SK-N-SH (cell line): ENCODE measurements around the gene NEK9. TPM values are rescaled to one million over a fixed set of nuclear protein-coding genes. Genes with fewer than 3 reads are reported as not detected.

Experiments
- CTCF ChIA-PET: fragments of 300-600, 350-600 bp; formaldehyde crosslinking; extraction: SDS; loops from one replicate; lab custom pipeline; 2021; lab: Yijun Ruan, JAX
- POLR2A ChIA-PET: fragments of 350-600 bp; sonication (Branson Sonifier 250); formaldehyde crosslinking; extraction: SDS; loops from one replicate; lab custom pipeline; 2020; ENCODE audit warnings: antibody characterized with exemption, inconsistent platforms; lab: Yijun Ruan, JAX
- DNase-seq: peaks from one replicate; pipeline ENCODE4 v3.0.0; 2012
- H2AFZ ChIP-seq: fragments of 200-600 bp; sonication (generic); 2 replicates; pipeline ENCODE4 v1.8.1; 2016; ENCODE audit warnings: antibody characterized with exemption, mild to moderate bottlenecking, low read depth
- H3F3A ChIP-seq: fragments of 200-600 bp; sonication (generic); replicated peaks from 2 replicates; pipeline ENCODE3; 2016; ENCODE audit warnings: antibody characterized with exemption, mild to moderate bottlenecking; ENCODE audit not compliant: insufficient read depth
- H3K27ac ChIP-seq, 2 experiments: fragments of 200-500 bp in 1 of 2; fragments of 200-600 bp in 1 of 2; sonication (Bioruptor generic) in 1 of 2; sonication (generic), shearing (Covaris generic) in 1 of 2; 2 replicates each; pipeline versions ENCODE4 v1.5.1 to v1.6.1; 2014 to 2016; ENCODE audit warnings: low read depth in 2 of 2, inconsistent platforms in 1 of 2, low read length in 1 of 2, mild to moderate bottlenecking in 1 of 2, mixed read lengths in 1 of 2
- H3K27me3 ChIP-seq: fragments of 200-600 bp; sonication (generic), shearing (Covaris generic); 2 replicates; pipeline ENCODE4 v1.6.1; 2016; ENCODE audit warnings: mixed run types; ENCODE audit not compliant: insufficient read depth
- H3K36me3 ChIP-seq, 2 experiments: fragments of 200-500 bp in 1 of 2; fragments of 200-600 bp in 1 of 2; sonication (Bioruptor generic) in 1 of 2; sonication (generic) in 1 of 2; replicated peaks in 1 of 2; 2 replicates each; pipeline versions ENCODE3 to v1.5.1; 2014 to 2016; ENCODE audit warnings: low read length in 1 of 2, mild to moderate bottlenecking in 1 of 2; ENCODE audit not compliant: insufficient read depth in 2 of 2, control insufficient read depth in 1 of 2
- H3K4me1 ChIP-seq, 2 experiments: fragments of 200-500 bp in 1 of 2; fragments of 200-600 bp in 1 of 2; sonication (Bioruptor generic) in 1 of 2; sonication (generic), shearing (Covaris generic) in 1 of 2; 2 replicates each; pipeline versions ENCODE4 v1.5.1 to v1.6.1; 2014 to 2016; ENCODE audit warnings: low read depth in 1 of 2, low read length in 1 of 2, mixed run types in 1 of 2; ENCODE audit not compliant: insufficient read depth in 2 of 2, control insufficient read depth in 1 of 2
- H3K4me2 ChIP-seq: fragments of 200-600 bp; sonication (generic), shearing (Covaris generic); 2 replicates; pipeline ENCODE4 v1.6.1; 2017; ENCODE audit warnings: mixed run types
- H3K4me3 ChIP-seq, 2 experiments: fragments of 200-500 bp in 1 of 2; fragments of 200-600 bp in 1 of 2; sonication (Bioruptor generic) in 1 of 2; sonication (generic), shearing (Covaris generic) in 1 of 2; 2 replicates each; pipeline versions ENCODE4 v1.5.1 to v1.8.1; 2014 to 2016; ENCODE audit warnings: low read depth in 2 of 2, inconsistent platforms in 1 of 2, low read length in 1 of 2, mild to moderate bottlenecking in 1 of 2, mixed read lengths in 1 of 2, moderate library complexity in 1 of 2
- H3K79me2 ChIP-seq: fragments of 200-600 bp; sonication (generic); 2 replicates; pipeline ENCODE4 v1.8.1; 2017; ENCODE audit warnings: mild to moderate bottlenecking; ENCODE audit not compliant: insufficient read depth
- H3K9ac ChIP-seq: fragments of 200-600 bp; sonication (generic); 2 replicates; pipeline ENCODE4 v1.6.1; 2017; ENCODE audit warnings: mixed run types
- H3K9me2 ChIP-seq: fragments of 200-600 bp; sonication (generic); 2 replicates; pipeline ENCODE4 v1.6.1; 2017; ENCODE audit warnings: mixed run types
- H3K9me3 ChIP-seq: fragments of 200-600 bp; sonication (generic); 2 replicates; pipeline ENCODE4 v1.6.1; 2017; ENCODE audit warnings: mixed run types, mild to moderate bottlenecking, moderate library complexity
- H4K20me1 ChIP-seq: fragments of 200-600 bp; sonication (generic); 2 replicates; pipeline ENCODE4 v1.6.1; 2017; ENCODE audit warnings: mild to moderate bottlenecking, mixed run types; ENCODE audit not compliant: insufficient read depth
- CHD2 ChIP-seq: fragments of 150-350 bp; IDR thresholded peaks from 2 replicates; pipeline ENCODE4 v1.6.1; 2018; ENCODE audit warnings: low read length; ENCODE audit not compliant: partially characterized antibody
- ELF1 ChIP-seq: IDR thresholded peaks from 2 replicates; pipeline ENCODE4 v1.4.0; 2012
- EP300 ChIP-seq, 2 experiments: IDR thresholded peaks; 2 replicates each; pipeline versions ENCODE4 v1.4.0 to v1.6.1; 2012; ENCODE audit warnings: borderline replicate concordance in 1 of 2, low read depth in 1 of 2, low read length in 1 of 2
- FOSL2 ChIP-seq: IDR thresholded peaks from 2 replicates; pipeline ENCODE4 v1.4.0; 2012; ENCODE audit warnings: low read depth, mild to moderate bottlenecking, moderate library complexity, borderline replicate concordance
- FOXJ3 ChIP-seq: sonication (generic); formaldehyde crosslinking; IDR thresholded peaks from 2 replicates; pipeline ENCODE4 v1.5.1; 2020; ENCODE audit warnings: mild to moderate bottlenecking, missing genetic modification reagents
- GATA2 ChIP-seq: sonication (generic); formaldehyde crosslinking; IDR thresholded peaks from 2 replicates; pipeline ENCODE4 v1.5.0; 2020; ENCODE audit warnings: mild to moderate bottlenecking, missing genetic modification reagents
- JUND ChIP-seq: IDR thresholded peaks from 2 replicates; pipeline ENCODE4 v1.4.0; 2012
- NFIC ChIP-seq: IDR thresholded peaks from 2 replicates; pipeline ENCODE4 v1.4.0; 2012; ENCODE audit warnings: borderline replicate concordance
- NRF1 ChIP-seq: IDR thresholded peaks from 2 replicates; pipeline ENCODE4 v1.6.1; 2012; ENCODE audit warnings: low read depth, mild to moderate bottlenecking, low read length
- RCOR1 ChIP-seq: fragments of 150-350 bp; IDR thresholded peaks from 2 replicates; pipeline ENCODE4 v1.6.1; 2017; ENCODE audit warnings: antibody characterized with exemption, low read length
- RFX5 ChIP-seq: IDR thresholded peaks from 2 replicates; pipeline ENCODE4 v1.6.1; 2012; ENCODE audit warnings: mild to moderate bottlenecking, improper control_type of control experiment, low read length
- TAF1 ChIP-seq: IDR thresholded peaks from 2 replicates; pipeline ENCODE4 v1.6.1; 2012; ENCODE audit warnings: low read depth, mild to moderate bottlenecking, low read length, moderate library complexity, borderline replicate concordance
- YY1 ChIP-seq: IDR thresholded peaks from 2 replicates; pipeline ENCODE4 v1.4.0; 2012; ENCODE audit warnings: low read depth, mild to moderate bottlenecking
- WGBS: methylation state at CpG from one replicate; pipeline ENCODE4 v1.1.6; 2017; ENCODE audit warnings: low lambda C conversion rate; 5-methylcytosine and 5-hydroxymethylcytosine counted together
- polyA plus RNA-seq, 3 experiments: library from polyadenylated mRNA; depleted of rRNA; stranded (reverse); fragments of >200 nt; gene quantifications; 2 replicates each; pipeline ENCODE4 v1.2.3, GENCODE V29; 2012
- TF ChIP-seq, protein P1 (sequence below): IDR thresholded peaks from 2 replicates; pipeline ENCODE4 v1.4.0; 2012; ENCODE audit warnings: low read depth, borderline replicate concordance
- TF ChIP-seq, protein P2 (sequence below): IDR thresholded peaks from 2 replicates; pipeline ENCODE4 v1.4.0; 2012; ENCODE audit warnings: low read depth, borderline replicate concordance
- TF ChIP-seq, protein P3 (sequence below): IDR thresholded peaks from 2 replicates; pipeline ENCODE4; 2012
- TF ChIP-seq, protein P4 (sequence below): IDR thresholded peaks from 2 replicates; pipeline ENCODE4 v1.4.0; 2012; ENCODE audit warnings: low read depth
- TF ChIP-seq, protein P5 (sequence below): fragments of 150-350 bp; IDR thresholded peaks from 2 replicates; pipeline ENCODE4 v1.6.1; 2016; ENCODE audit warnings: mild to moderate bottlenecking, low read depth, low read length
- TF ChIP-seq, protein P6 (sequence below): fragments of 150-350 bp; IDR thresholded peaks from 2 replicates; pipeline ENCODE4 v1.6.1; 2017; ENCODE audit warnings: antibody characterized with exemption, low read length, low read depth, borderline replicate concordance

NEK9 gene
- polyA plus RNA-seq, 1 of the 3 experiments (the other 2 are of a cell fraction), result 48.1 TPM

DNA sequence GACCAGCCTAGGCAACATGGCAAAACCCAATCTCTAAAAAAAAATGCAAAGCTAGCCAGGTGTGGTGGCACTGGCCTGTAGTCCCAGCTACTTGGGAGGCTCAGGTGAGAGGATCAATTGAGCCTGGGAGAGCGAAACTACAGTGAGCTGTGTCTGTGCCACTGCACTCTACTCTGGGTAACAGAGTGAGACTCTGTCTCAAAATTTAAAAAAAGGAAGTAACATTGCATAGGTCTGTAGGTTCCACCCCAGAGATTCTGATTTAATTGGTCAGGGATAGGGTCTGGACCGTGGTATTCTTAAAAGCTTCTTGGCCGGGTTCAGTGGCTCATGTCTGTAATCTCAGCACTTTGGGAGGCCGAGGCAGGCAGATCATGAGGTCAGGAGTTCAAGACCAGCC, 31.2 kb downstream of the NEK9 start:
- ChIA-PET CTCF (interaction anchor here (2.1 to 15.6 kb wide), 2 partner anchors 150 to 235 kb away, joined by 8 to 290 read pairs; no protein-coding TSS in a partner anchor), POLR2A (interaction anchor here (0.7 kb wide), 1 partner anchor 172 kb away, joined by 7 read pairs; the partner anchor contains the start of gene RPS6KL1)
- DNase-seq, result no peak
- no peak overlapping the region for H2AFZ ChIP-seq
- no peaks in the 10 kb centered on the region for H3K9me3 ChIP-seq
- no peaks in the 10 kb centered on the region for H3K9me2 ChIP-seq
- no peak overlapping the region for H3K27ac ChIP-seq
- H3K36me3 ChIP-seq, result peaks cover 57 to 59% of the 10 kb centered on the region in 2 experiments
- no peaks in the 10 kb centered on the region for H4K20me1 ChIP-seq
- no peak overlapping the region for H3K4me3 ChIP-seq
- TF ChIP-seq JUND (no peak), FOXJ3 (CRISPR knock-in tag) (no peak), NFIC (no peak), RFX5 (no peak), EP300 (IDR thresholded peaks at IDR 0.05; ENCODE audit: borderline replicate concordance in 1 of 2, low read depth in 1 of 2, low read length in 1 of 2) (no peak), RCOR1 (no peak), YY1 (no peak), FOSL2 (no peak), CHD2 (no peak), GATA2 (CRISPR knock-in tag) (no peak), NRF1 (no peak), ELF1 (no peak), TAF1 (no peak)
- TF ChIP-seq, protein P1, sequence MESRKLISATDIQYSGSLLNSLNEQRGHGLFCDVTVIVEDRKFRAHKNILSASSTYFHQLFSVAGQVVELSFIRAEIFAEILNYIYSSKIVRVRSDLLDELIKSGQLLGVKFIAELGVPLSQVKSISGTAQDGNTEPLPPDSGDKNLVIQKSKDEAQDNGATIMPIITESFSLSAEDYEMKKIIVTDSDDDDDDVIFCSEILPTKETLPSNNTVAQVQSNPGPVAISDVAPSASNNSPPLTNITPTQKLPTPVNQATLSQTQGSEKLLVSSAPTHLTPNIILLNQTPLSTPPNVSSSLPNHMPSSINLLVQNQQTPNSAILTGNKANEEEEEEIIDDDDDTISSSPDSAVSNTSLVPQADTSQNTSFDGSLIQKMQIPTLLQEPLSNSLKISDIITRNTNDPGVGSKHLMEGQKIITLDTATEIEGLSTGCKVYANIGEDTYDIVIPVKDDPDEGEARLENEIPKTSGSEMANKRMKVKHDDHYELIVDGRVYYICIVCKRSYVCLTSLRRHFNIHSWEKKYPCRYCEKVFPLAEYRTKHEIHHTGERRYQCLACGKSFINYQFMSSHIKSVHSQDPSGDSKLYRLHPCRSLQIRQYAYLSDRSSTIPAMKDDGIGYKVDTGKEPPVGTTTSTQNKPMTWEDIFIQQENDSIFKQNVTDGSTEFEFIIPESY, result no peak
- TF ChIP-seq, protein P2, sequence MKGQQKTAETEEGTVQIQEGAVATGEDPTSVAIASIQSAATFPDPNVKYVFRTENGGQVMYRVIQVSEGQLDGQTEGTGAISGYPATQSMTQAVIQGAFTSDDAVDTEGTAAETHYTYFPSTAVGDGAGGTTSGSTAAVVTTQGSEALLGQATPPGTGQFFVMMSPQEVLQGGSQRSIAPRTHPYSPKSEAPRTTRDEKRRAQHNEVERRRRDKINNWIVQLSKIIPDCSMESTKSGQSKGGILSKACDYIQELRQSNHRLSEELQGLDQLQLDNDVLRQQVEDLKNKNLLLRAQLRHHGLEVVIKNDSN, result no peak
- TF ChIP-seq, protein P3, sequence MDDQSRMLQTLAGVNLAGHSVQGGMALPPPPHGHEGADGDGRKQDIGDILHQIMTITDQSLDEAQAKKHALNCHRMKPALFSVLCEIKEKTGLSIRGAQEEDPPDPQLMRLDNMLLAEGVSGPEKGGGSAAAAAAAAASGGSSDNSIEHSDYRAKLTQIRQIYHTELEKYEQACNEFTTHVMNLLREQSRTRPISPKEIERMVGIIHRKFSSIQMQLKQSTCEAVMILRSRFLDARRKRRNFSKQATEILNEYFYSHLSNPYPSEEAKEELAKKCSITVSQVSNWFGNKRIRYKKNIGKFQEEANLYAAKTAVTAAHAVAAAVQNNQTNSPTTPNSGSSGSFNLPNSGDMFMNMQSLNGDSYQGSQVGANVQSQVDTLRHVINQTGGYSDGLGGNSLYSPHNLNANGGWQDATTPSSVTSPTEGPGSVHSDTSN, result no peak
- TF ChIP-seq, protein P4, sequence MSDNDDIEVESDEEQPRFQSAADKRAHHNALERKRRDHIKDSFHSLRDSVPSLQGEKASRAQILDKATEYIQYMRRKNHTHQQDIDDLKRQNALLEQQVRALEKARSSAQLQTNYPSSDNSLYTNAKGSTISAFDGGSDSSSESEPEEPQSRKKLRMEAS, result no peak
- TF ChIP-seq, protein P5, sequence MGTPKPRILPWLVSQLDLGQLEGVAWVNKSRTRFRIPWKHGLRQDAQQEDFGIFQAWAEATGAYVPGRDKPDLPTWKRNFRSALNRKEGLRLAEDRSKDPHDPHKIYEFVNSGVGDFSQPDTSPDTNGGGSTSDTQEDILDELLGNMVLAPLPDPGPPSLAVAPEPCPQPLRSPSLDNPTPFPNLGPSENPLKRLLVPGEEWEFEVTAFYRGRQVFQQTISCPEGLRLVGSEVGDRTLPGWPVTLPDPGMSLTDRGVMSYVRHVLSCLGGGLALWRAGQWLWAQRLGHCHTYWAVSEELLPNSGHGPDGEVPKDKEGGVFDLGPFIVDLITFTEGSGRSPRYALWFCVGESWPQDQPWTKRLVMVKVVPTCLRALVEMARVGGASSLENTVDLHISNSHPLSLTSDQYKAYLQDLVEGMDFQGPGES, result no peak
- TF ChIP-seq, protein P6, sequence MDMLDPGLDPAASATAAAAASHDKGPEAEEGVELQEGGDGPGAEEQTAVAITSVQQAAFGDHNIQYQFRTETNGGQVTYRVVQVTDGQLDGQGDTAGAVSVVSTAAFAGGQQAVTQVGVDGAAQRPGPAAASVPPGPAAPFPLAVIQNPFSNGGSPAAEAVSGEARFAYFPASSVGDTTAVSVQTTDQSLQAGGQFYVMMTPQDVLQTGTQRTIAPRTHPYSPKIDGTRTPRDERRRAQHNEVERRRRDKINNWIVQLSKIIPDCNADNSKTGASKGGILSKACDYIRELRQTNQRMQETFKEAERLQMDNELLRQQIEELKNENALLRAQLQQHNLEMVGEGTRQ, result no peak
- H3F3A ChIP-seq, result peaks cover 4% of the 10 kb centered on the region
- H3K27me3 ChIP-seq, result no peaks in the 10 kb centered on the region
- no peaks in the 10 kb centered on the region; the same call in 1 of the 2 replicates for H3K79me2 ChIP-seq
- 94% methylated on average over 4 of the region's 4 CpGs for WGBS
- no peaks in the 10 kb centered on the region for H3K4me1 ChIP-seq
- H3K4me2 ChIP-seq, result no peak overlapping the region
- no peak overlapping the region for H3K9ac ChIP-seq
